T-cell (primary cell): ENCODE measurements around the gene SLC2A5. TPM values are rescaled to one million over a fixed set of nuclear protein-coding genes. Genes with fewer than 3 reads are reported as not detected.

Experiments used
- ATAC-seq, 4 experiments: fragments of 200-7000 bp in 3 of 4; fragments of 150-1000 bp in 1 of 4; cut with Tn5 transposase; replicated peaks in 1 of 4; 1 replicate in 3 of 4; 2 replicates in 1 of 4; pipeline ENCODE4 v1.10.0; 2021; ENCODE audit warnings: moderate library complexity in 3 of 4, mild to moderate bottlenecking in 2 of 4, moderate number of reproducible peaks in 1 of 4
- CTCF ChIA-PET, 2 donors: fragments of 300-600 bp; sonication (Branson Sonifier 250); formaldehyde crosslinking; loops; one replicate each; lab custom pipeline; 2022; ENCODE audit warnings: antibody characterized with exemption in 2 of 2; lab: Charles Lee
- POLR2A ChIA-PET, 2 donors: fragments of 300-600 bp; sonication (Branson Sonifier 250); formaldehyde crosslinking; loops; one replicate each; lab custom pipeline; 2022; ENCODE audit warnings: antibody characterized with exemption in 2 of 2; lab: Charles Lee
- DNase-seq, 35 experiments: peaks; one replicate each; pipeline versions ENCODE4 v3.0.0 to v3.0.0-alpha.2; 2013 to 2023
- H3K27ac ChIP-seq: one replicate; pipeline ENCODE4 v1.5.1; 2013; ENCODE audit warnings: low read length
- H3K27me3 ChIP-seq, 2 experiments: replicated peaks in 1 of 2; 1 replicate in 1 of 2; 2 replicates in 1 of 2; pipeline versions ENCODE4 v1.6.1 to v1.7.0; 2013; ENCODE audit warnings: low read length in 1 of 2, mixed read lengths in 1 of 2; ENCODE audit not compliant: control insufficient read depth in 2 of 2, insufficient read depth in 2 of 2; ENCODE audit errors: extremely low read depth in 1 of 2
- H3K36me3 ChIP-seq, 2 donors: 1 replicate in 1 of 2; 2 replicates in 1 of 2; pipeline versions ENCODE4 v1.6.1 to v1.7.0; 2013; ENCODE audit warnings: low read length in 1 of 2; ENCODE audit not compliant: control insufficient read depth in 2 of 2, insufficient read depth in 1 of 2; ENCODE audit errors: extremely low read depth in 1 of 2
- H3K4me1 ChIP-seq, 2 experiments: 1 replicate in 1 of 2; 2 replicates in 1 of 2; pipeline versions ENCODE4 v1.6.1 to v1.7.0; 2013; ENCODE audit warnings: low read length in 2 of 2, mixed read lengths in 1 of 2; ENCODE audit not compliant: insufficient read depth in 2 of 2, control insufficient read depth in 1 of 2; ENCODE audit errors: extremely low read depth in 1 of 2
- H3K4me3 ChIP-seq, 2 donors: 1 replicate in 1 of 2; 2 replicates in 1 of 2; pipeline versions ENCODE4 v1.5.1 to v1.7.0; 2013; ENCODE audit warnings: mild to moderate bottlenecking in 2 of 2, low read length in 1 of 2, moderate library complexity in 1 of 2; ENCODE audit not compliant: control insufficient read depth in 1 of 2; ENCODE audit errors: extremely low read depth in 1 of 2
- H3K9me3 ChIP-seq: 2 replicates; pipeline ENCODE4 v1.7.0; 2013
- H3K27ac Mint-ChIP-seq, 2 donors: one replicate each; pipeline ENCODE4 v1.8.0; 2020 to 2021; ENCODE audit warnings: mild to moderate bottlenecking in 2 of 2, mixed read lengths in 2 of 2
- H3K27me3 Mint-ChIP-seq, 2 donors: one replicate each; pipeline ENCODE4 v1.8.0; 2021 to 2022; ENCODE audit warnings: mixed read lengths in 2 of 2
- H3K36me3 Mint-ChIP-seq: one replicate; pipeline ENCODE4 v1.8.0; 2021; ENCODE audit warnings: mixed read lengths
- H3K4me1 Mint-ChIP-seq, 3 donors: one replicate each; pipeline ENCODE4 v1.8.0; 2020 to 2022; ENCODE audit warnings: mixed read lengths in 3 of 3, mild to moderate bottlenecking in 1 of 3
- H3K4me3 Mint-ChIP-seq, 3 donors: one replicate each; pipeline ENCODE4 v1.8.0; 2020 to 2022; ENCODE audit warnings: mild to moderate bottlenecking in 3 of 3, mixed read lengths in 3 of 3, moderate library complexity in 3 of 3
- H3K9me3 Mint-ChIP-seq, 3 donors: one replicate each; pipeline ENCODE4 v1.8.0; 2020 to 2022; ENCODE audit warnings: mixed read lengths in 3 of 3
- WGBS: methylation state at CpG from one replicate; pipeline ENCODE4 v1.1.5; 2013; ENCODE audit warnings: missing lambda C conversion rate; ENCODE audit not compliant: insufficient coverage; 5-methylcytosine and 5-hydroxymethylcytosine counted together
- total RNA-seq, 35 experiments: library from RNA in 6 of 35; stranded (reverse) in 6 of 35; fragments of 120-200 nt in 1 of 35; gene quantifications; one replicate each; pipeline versions ENCODE4 v1.2.1 to v1.2.4 and lab custom pipeline; 2013 to 2026

Gene SLC2A5
- total RNA-seq, 5 donors from 2014 or later (not counting 1 experiment from before 2014, with no cell fraction given), result 0.32 to 1.5 (median 0.86) TPM

DNA sequence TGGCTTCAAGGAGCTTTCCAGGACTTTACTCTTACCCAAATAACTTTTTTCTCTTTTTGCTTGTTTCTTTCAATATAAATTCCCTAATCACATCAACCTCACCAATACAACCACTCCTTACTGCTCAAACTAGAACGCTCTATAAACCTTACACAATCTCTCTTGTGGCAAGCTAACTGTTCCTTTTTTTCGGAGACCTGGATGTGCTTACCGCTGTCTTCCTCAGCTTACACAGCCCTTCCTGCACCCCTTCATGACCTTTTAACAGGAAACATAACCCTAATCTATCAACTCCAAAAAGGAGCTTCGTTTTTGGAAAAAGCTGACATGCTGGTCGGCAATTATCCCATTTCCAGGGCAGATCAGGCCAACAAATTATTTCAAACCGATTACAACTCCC, 24.1 kb upstream of the SLC2A5 start:
- ChIA-PET POLR2A (no interaction called here), CTCF (no interaction called here)
- Histone ChIP-seq H3K4me3 (no peak overlapping the region), H3K4me1 (no peaks in the 10 kb centered on the region), H3K27me3 (peaks cover 0 to 3% of the 10 kb centered on the region in 2 experiments), H3K27ac (no peak overlapping the region), H3K36me3 (no peaks in the 10 kb centered on the region), H3K9me3 (no peaks in the 10 kb centered on the region)
- Mint-ChIP-seq H3K4me3 (no peak overlapping the region), H3K9me3 (no peaks in the 10 kb centered on the region), H3K36me3 (no peaks in the 10 kb centered on the region), H3K27me3 (peaks cover 4 to 7% of the 10 kb centered on the region in 2 donors), H3K27ac (no peak overlapping the region), H3K4me1 (no peaks in the 10 kb centered on the region)
- WGBS, result 43% methylated on average over 4 of the region's 6 CpGs
- ATAC-seq (no peak), DNase-seq (no peak)

- H3K36me3 ChIP-seq, result no peaks in the 10 kb centered on the region
- Mint-ChIP-seq H3K27ac (no peak overlapping the region), H3K36me3 (no peaks in the 10 kb centered on the region), H3K27me3 (peaks cover 6 to 7% of the 10 kb centered on the region in 2 donors), H3K9me3 (no peaks in the 10 kb centered on the region), H3K4me1 (no peaks in the 10 kb centered on the region), H3K4me3 (no peak overlapping the region)
- H3K4me1 ChIP-seq, result no peaks in the 10 kb centered on the region
- no peaks in the 10 kb centered on the region for H3K9me3 ChIP-seq
- POLR2A ChIA-PET, result no interaction called here
- 69% methylated on average over 4 of the region's 6 CpGs for WGBS
- CTCF ChIA-PET, result no interaction called here
- DNase-seq (no peak), ATAC-seq (no peak)
- peaks cover 0 to 6% of the 10 kb centered on the region in 2 experiments for H3K27me3 ChIP-seq
- no peak overlapping the region for H3K27ac ChIP-seq
- no peak overlapping the region for H3K4me3 ChIP-seq
Measured at GRCh38 chr1:9093091-9093490, 23.7 kb upstream of the SLC2A5 start.

GRCh38 chr1:9088807-9089206, 19.4 kb upstream of the SLC2A5 start:
- CTCF ChIA-PET, result no interaction called here

DNA sequence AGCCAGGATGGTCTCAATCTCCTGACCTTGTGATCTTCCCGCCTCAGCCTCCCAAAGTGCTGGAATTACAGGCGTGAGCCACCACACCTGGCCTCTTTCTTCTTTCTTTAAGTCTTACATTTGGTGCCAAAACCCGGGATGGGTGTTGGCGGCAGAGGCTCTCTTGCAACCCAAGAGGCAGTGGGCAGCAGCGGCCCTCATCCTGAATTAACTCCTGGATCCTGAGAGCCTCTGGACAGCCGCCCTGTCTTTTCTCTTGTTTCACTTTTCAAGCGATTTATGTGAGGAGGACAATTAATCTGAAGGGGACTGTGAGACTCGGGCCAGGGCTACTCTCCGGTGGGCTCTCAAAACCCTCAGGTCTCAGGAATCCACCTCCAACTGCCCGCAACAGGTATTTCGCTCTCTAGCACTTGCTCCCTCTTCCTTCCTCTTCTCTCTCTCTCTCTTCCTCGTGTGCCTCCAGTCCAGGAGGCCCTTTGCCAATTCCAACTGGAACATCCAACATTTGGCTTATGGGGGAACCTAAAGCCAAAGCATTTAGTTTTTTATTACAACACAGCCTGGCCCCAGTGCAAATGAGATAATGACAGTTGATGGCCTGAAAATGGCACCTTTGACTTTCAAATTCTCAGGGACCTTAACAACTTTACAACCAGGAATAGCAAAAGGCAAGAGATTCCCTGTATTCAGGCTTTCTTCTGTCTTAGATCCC, 18.1 kb upstream of the SLC2A5 start:
- ChIA-PET CTCF (no interaction called here), POLR2A (no interaction called here)
- Histone ChIP-seq H3K27ac (no peak overlapping the region), H3K36me3 (no peaks in the 10 kb centered on the region), H3K27me3 (peaks cover 0 to 12% of the 10 kb centered on the region in 2 experiments), H3K4me3 (no peak overlapping the region), H3K4me1 (peaks cover 4 to 6% of the 10 kb centered on the region in 2 experiments), H3K9me3 (no peaks in the 10 kb centered on the region)
- DNase-seq (no peak), ATAC-seq (no peak)
- Mint-ChIP-seq H3K36me3 (no peaks in the 10 kb centered on the region), H3K27ac (no peak overlapping the region), H3K4me1 (peaks cover 8 to 15% (median 12%) of the 10 kb centered on the region in 3 donors), H3K4me3 (no peak overlapping the region), H3K9me3 (no peaks in the 10 kb centered on the region), H3K27me3 (peaks cover 9 to 13% of the 10 kb centered on the region in 2 donors)
- WGBS, result 71% methylated on average over 7 of the region's 12 CpGs

More at GRCh38 chr1:9088807-9089206, 19.4 kb upstream of the SLC2A5 start:
- H3K4me1 Mint-ChIP-seq, result peaks cover 0 to 6% (median 4%) of the 10 kb centered on the region in 3 donors
- Histone ChIP-seq H3K27me3 (peaks cover 0 to 12% of the 10 kb centered on the region in 2 experiments), H3K4me1 (no peaks in the 10 kb centered on the region), H3K9me3 (no peaks in the 10 kb centered on the region), H3K36me3 (no peaks in the 10 kb centered on the region), H3K4me3 (no peak overlapping the region), H3K27ac (no peak overlapping the region)
- DNase-seq (no peak), ATAC-seq (no peak)
- peaks cover 9 to 13% of the 10 kb centered on the region in 2 donors for H3K27me3 Mint-ChIP-seq
- H3K4me3 Mint-ChIP-seq, result no peak overlapping the region
- no peak overlapping the region for H3K27ac Mint-ChIP-seq
- POLR2A ChIA-PET, result no interaction called here
- H3K36me3 Mint-ChIP-seq, result no peaks in the 10 kb centered on the region
- WGBS, result 75% methylated on average over 3 of the region's 4 CpGs
- H3K9me3 Mint-ChIP-seq, result no peaks in the 10 kb centered on the region

DNA sequence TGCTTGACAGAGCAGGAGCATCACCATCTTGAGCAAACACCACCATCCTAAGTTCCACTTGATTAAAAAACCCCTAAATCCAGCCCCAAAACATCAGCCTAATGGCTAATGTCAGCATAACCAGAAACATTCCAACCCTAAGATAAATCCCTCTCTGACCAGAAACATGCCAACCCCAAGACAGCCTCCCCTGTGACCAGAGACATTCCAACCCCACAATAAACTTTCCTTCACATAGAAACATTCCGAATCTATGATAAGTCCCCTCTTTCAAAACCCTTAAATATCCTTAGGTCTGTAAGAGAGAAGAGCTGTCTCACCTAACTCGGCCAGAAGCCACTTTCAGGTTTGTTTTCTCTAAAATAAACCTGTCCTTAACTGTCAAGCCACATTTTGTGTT, 17.4 kb upstream of the SLC2A5 start:
- no peak overlapping the region for H3K4me3 Mint-ChIP-seq
- Histone ChIP-seq H3K27ac (no peak overlapping the region), H3K36me3 (no peaks in the 10 kb centered on the region), H3K27me3 (peaks cover 0 to 12% of the 10 kb centered on the region in 2 experiments), H3K9me3 (no peaks in the 10 kb centered on the region), H3K4me3 (no peak overlapping the region), H3K4me1 (peaks cover 4 to 6% of the 10 kb centered on the region in 2 experiments)
- no peak overlapping the region for H3K27ac Mint-ChIP-seq
- CTCF ChIA-PET, result no interaction called here
- peaks cover 9 to 13% of the 10 kb centered on the region in 2 donors for H3K27me3 Mint-ChIP-seq
- H3K9me3 Mint-ChIP-seq, result no peaks in the 10 kb centered on the region
- 60% methylated on average over 1 of the region's 2 CpGs for WGBS
- no peaks in the 10 kb centered on the region for H3K36me3 Mint-ChIP-seq
- peaks cover 11 to 19% (median 17%) of the 10 kb centered on the region in 3 donors for H3K4me1 Mint-ChIP-seq
- no peak for DNase-seq
- ATAC-seq, result no peak
- POLR2A ChIA-PET, result no interaction called here

DNA sequence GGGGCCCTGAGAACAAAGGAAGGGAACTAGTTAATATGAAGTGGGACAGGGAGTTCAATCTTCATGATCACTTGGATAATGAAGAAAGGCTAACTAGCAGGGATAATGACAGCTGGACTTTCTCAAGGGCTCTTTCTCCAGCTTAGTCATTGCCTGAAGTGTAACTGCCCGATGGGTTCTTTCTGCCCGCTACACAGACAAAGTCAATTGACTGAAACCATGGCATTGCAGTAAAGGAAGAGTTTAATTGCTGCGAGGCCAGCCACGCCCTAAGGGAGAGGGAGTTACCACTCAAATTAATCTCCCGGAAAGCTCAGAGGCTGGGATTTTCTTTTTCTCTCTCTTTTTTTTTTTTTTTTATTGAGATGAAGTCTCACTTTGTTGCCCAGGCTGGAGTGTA, 16.6 kb upstream of the SLC2A5 start:
- H3K9me3 ChIP-seq, result no peaks in the 10 kb centered on the region
- peaks cover 11 to 19% (median 17%) of the 10 kb centered on the region in 3 donors for H3K4me1 Mint-ChIP-seq
- ChIA-PET CTCF (no interaction called here), POLR2A (no interaction called here)
- H3K27ac Mint-ChIP-seq, result no peak overlapping the region
- H3K36me3 Mint-ChIP-seq, result no peaks in the 10 kb centered on the region
- ATAC-seq, result no peak
- H3K4me3 Mint-ChIP-seq, result no peak overlapping the region
- no peaks in the 10 kb centered on the region for H3K9me3 Mint-ChIP-seq
- H3K27me3 Mint-ChIP-seq, result peaks cover 9 to 13% of the 10 kb centered on the region in 2 donors
- WGBS, result 100% methylated on average over 1 of the region's 5 CpGs
- no peaks in the 10 kb centered on the region for H3K36me3 ChIP-seq
- no peak overlapping the region for H3K27ac ChIP-seq
- H3K27me3 ChIP-seq, result peaks cover 0 to 12% of the 10 kb centered on the region in 2 experiments
- H3K4me3 ChIP-seq, result no peak overlapping the region
- DNase-seq, result no peak
- H3K4me1 ChIP-seq, result peaks cover 4 to 6% of the 10 kb centered on the region in 2 experiments
